ENCODE data around the gene MYPOP.

DNA sequence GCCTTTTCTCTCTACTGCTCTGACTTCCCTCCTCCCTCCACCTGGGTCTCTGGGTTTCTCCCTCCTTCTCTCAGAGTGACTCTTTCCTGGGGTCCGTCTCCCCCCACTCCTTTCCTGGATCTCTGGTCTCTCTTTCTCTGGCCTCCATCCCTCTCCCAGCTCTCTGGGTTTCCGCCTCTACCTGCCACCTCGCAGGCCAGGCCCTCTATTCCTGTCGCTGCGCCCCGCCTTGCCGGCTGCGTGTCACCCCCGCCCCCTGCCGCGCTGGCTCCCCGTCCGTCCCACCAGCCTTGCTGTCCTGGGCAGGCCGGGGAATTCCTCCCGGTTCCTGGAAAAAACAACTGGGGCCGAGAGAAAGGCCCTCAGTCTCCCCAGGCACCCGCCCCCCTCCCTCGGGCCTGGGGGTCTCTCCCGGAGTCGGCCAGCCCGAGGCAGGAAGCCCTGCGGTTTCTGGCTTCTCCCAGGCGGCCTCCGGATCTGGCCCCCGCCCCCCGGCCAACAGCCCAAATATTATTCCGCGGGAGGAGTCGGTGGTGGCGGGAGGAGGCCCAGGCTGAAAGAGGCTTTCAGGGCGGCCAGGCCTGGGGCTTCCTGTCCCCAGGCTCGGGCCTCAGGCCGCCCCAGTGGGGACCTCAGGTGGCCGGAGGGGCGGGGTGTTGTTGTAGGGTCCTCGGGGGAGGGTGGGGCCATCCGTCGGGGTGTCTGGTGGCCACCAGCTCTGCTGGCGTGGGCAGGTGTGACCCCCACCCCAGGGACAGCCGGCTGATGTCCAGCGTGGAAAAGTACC lies 25.8 kb downstream of the MYPOP start:
- TF ChIP-seq, protein P1, sequence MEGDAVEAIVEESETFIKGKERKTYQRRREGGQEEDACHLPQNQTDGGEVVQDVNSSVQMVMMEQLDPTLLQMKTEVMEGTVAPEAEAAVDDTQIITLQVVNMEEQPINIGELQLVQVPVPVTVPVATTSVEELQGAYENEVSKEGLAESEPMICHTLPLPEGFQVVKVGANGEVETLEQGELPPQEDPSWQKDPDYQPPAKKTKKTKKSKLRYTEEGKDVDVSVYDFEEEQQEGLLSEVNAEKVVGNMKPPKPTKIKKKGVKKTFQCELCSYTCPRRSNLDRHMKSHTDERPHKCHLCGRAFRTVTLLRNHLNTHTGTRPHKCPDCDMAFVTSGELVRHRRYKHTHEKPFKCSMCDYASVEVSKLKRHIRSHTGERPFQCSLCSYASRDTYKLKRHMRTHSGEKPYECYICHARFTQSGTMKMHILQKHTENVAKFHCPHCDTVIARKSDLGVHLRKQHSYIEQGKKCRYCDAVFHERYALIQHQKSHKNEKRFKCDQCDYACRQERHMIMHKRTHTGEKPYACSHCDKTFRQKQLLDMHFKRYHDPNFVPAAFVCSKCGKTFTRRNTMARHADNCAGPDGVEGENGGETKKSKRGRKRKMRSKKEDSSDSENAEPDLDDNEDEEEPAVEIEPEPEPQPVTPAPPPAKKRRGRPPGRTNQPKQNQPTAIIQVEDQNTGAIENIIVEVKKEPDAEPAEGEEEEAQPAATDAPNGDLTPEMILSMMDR (IDR thresholded peaks at IDR 0.05; ENCODE audit: low read depth, low read length, poor library complexity, severe bottlenecking) = no peak
- TF ChIP-seq EZH2phosphoT487 (IDR thresholded peaks at IDR 0.05; ENCODE audit: borderline replicate concordance, low read length) = 0 out of 2 replicates have a peak, but pooled peaks have one; percentile 23

Measured in DOHH2 (cell line).